Measurements from ENCODE around the gene GM2A.
"Not testable (repeated sequence)": the region's sequence is repeated elsewhere in the genome, so short reads cannot be mapped to it uniquely, and the experiment has no call there.

GRCh38 chr5:151309266-151309665 lies 56.3 kb downstream of the GM2A start:
- not testable (repeated sequence) for TF ChIP-seq CTCF (IDR thresholded peaks at IDR 0.05); USF1 (CRISPR knock-in tag; IDR thresholded peaks at IDR 0.05); GABPB1 (CRISPR knock-in tag; IDR thresholded peaks at IDR 0.05); USF2 (CRISPR knock-in tag; IDR thresholded peaks at IDR 0.05); TCF7 (CRISPR knock-in tag; IDR thresholded peaks at IDR 0.05; ENCODE audit: low read depth); ESRRA (CRISPR knock-in tag; IDR thresholded peaks at IDR 0.05; ENCODE audit: borderline replicate concordance); FOXK1 (CRISPR knock-in tag; IDR thresholded peaks at IDR 0.05); HMGA2 (CRISPR knock-in tag; IDR thresholded peaks at IDR 0.05); ELF4 (CRISPR knock-in tag; IDR thresholded peaks at IDR 0.05; ENCODE audit: low read depth)
- TF ChIP-seq, protein P1, sequence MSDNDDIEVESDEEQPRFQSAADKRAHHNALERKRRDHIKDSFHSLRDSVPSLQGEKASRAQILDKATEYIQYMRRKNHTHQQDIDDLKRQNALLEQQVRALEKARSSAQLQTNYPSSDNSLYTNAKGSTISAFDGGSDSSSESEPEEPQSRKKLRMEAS (CRISPR knock-in tag; IDR thresholded peaks at IDR 0.05): not testable (repeated sequence)
- TF ChIP-seq, protein P2, sequence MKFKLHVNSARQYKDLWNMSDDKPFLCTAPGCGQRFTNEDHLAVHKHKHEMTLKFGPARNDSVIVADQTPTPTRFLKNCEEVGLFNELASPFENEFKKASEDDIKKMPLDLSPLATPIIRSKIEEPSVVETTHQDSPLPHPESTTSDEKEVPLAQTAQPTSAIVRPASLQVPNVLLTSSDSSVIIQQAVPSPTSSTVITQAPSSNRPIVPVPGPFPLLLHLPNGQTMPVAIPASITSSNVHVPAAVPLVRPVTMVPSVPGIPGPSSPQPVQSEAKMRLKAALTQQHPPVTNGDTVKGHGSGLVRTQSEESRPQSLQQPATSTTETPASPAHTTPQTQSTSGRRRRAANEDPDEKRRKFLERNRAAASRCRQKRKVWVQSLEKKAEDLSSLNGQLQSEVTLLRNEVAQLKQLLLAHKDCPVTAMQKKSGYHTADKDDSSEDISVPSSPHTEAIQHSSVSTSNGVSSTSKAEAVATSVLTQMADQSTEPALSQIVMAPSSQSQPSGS (CRISPR knock-in tag; IDR thresholded peaks at IDR 0.05; ENCODE audit: borderline replicate concordance, low read depth): not testable (repeated sequence)
